Activated CD8-positive, alpha-beta memory T cell treated with anti-CD3 and anti-CD28 coated beads for 24 hours (primary cell): ENCODE results near the gene CRYGN.
A peak's percentile ranks its signal among the peaks of the same experiment; 100 is the strongest.

Experiments
- DNase-seq: peaks from one replicate; pipeline ENCODE4 v3.0.0-alpha.2; 2020

CRYGN gene

GRCh38 chr7:151459726-151460473, 20.0 kb upstream of the CRYGN start:
- peak; percentile 53 for DNase-seq

GRCh38 chr7:151457534-151457933, 17.6 kb upstream of the CRYGN start:
- DNase-seq, result no peak

- no peak for DNase-seq
These were observed 16.8 kb upstream of the CRYGN start for GRCh38 chr7:151456782-151457181.

- no peak for DNase-seq
These were observed 16.3 kb upstream of the CRYGN start for GRCh38 chr7:151456276-151456675.

- no peak for DNase-seq
These were observed 15.7 kb upstream of the CRYGN start for GRCh38 chr7:151455690-151456089.

- peak; percentile 49 for DNase-seq
These were observed 15.1 kb upstream of the CRYGN start for GRCh38 chr7:151454932-151455530.

GRCh38 chr7:151454305-151454704, 14.4 kb upstream of the CRYGN start:
- DNase-seq, result no peak

GRCh38 chr7:151453326-151453791, 13.4 kb upstream of the CRYGN start:
- peak; percentile 54 for DNase-seq

- no peak for DNase-seq
These were observed 12.9 kb upstream of the CRYGN start for GRCh38 chr7:151452680-151453325.

GRCh38 chr7:151451626-151452571, 12.0 kb upstream of the CRYGN start:
- no peak for DNase-seq

- no peak for DNase-seq
These were observed 11.2 kb upstream of the CRYGN start for GRCh38 chr7:151451156-151451555.

GRCh38 chr7:151449990-151450389, 10.0 kb upstream of the CRYGN start:
- no peak for DNase-seq

GRCh38 chr7:151448261-151449252, 8.6 kb upstream of the CRYGN start:
- peak; percentile 93 for DNase-seq

GRCh38 chr7:151447901-151448260, 7.9 kb upstream of the CRYGN start:
- DNase-seq, result no peak

GRCh38 chr7:151447312-151447711, 7.4 kb upstream of the CRYGN start:
- no peak for DNase-seq

GRCh38 chr7:151446412-151446811, 6.5 kb upstream of the CRYGN start:
- no peak for DNase-seq

- DNase-seq, result no peak
These were observed 4.7 kb upstream of the CRYGN start for GRCh38 chr7:151444632-151445031.

- no peak for DNase-seq
These were observed 3.0 kb upstream of the CRYGN start for GRCh38 chr7:151442776-151443496.

GRCh38 chr7:151440799-151441445, 981 bp upstream of the CRYGN start:
- DNase-seq, result no peak

GRCh38 chr7:151438864-151439601, 908 bp downstream of the CRYGN start:
- no peak for DNase-seq
